ENCODE data around the gene SUCLG1. TPM values are rescaled to one million over a fixed set of nuclear protein-coding genes. Genes with fewer than 3 reads are reported as not detected.

Gene SUCLG1
- total RNA-seq, 1 experiment from 2014 or later, result 83.4 TPM

GRCh38 chr2:84456156-84456555, 2.9 kb downstream of the SUCLG1 start:
- H3K36me3 ChIP-seq (ENCODE audit: low read depth, low read length), result no peaks in the 10 kb centered on the region
- ATAC-seq (no peak), DNase-seq (no peak)
- H3K27ac ChIP-seq (ENCODE audit: low read length), result no peak overlapping the region
- H3K4me2 ChIP-seq (ENCODE audit: low read length), result no peak overlapping the region
- H4K20me1 ChIP-seq (ENCODE audit: low read length), result no peaks in the 10 kb centered on the region; the same call in 1 of the 2 replicates
- no peak overlapping the region for H3K4me3 ChIP-seq (ENCODE audit: low read length)
- H3K9me3 ChIP-seq (ENCODE audit: low read length), result no peaks in the 10 kb centered on the region
- TF ChIP-seq EZH2phosphoT487 (IDR thresholded peaks at IDR 0.05; ENCODE audit: borderline replicate concordance, low read length), result no peak
- TF ChIP-seq, protein P1, sequence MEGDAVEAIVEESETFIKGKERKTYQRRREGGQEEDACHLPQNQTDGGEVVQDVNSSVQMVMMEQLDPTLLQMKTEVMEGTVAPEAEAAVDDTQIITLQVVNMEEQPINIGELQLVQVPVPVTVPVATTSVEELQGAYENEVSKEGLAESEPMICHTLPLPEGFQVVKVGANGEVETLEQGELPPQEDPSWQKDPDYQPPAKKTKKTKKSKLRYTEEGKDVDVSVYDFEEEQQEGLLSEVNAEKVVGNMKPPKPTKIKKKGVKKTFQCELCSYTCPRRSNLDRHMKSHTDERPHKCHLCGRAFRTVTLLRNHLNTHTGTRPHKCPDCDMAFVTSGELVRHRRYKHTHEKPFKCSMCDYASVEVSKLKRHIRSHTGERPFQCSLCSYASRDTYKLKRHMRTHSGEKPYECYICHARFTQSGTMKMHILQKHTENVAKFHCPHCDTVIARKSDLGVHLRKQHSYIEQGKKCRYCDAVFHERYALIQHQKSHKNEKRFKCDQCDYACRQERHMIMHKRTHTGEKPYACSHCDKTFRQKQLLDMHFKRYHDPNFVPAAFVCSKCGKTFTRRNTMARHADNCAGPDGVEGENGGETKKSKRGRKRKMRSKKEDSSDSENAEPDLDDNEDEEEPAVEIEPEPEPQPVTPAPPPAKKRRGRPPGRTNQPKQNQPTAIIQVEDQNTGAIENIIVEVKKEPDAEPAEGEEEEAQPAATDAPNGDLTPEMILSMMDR (conservative IDR thresholded peaks at IDR 0.05; ENCODE audit: low read depth, low read length), result no peak
- intact Hi-C loops (cut with micrococcal nuclease), result no loop called here
- peaks cover 15% of the 10 kb centered on the region for H3K4me1 ChIP-seq (ENCODE audit: insufficient read depth, low read length)
- no peak overlapping the region for H3K9ac ChIP-seq (ENCODE audit: low read length)
- H3K79me2 ChIP-seq (ENCODE audit: low read length), result peaks cover 73% of the 10 kb centered on the region
- CTCF ChIA-PET, result no interaction called here
- no peaks in the 10 kb centered on the region for H3K9me2 ChIP-seq (replicated peaks; ENCODE audit: low read length)
- H3F3A ChIP-seq (ENCODE audit: low read length, unreplicated experiment), result no peaks in the 10 kb centered on the region
- no peak overlapping the region for H2AFZ ChIP-seq (ENCODE audit: low read length)
- H3K27me3 ChIP-seq (ENCODE audit: low read length), result no peaks in the 10 kb centered on the region
- POLR2A ChIA-PET (ENCODE audit: unreplicated experiment), result interaction anchor here (0.5 kb wide), 1 partner anchor 351 kb away, joined by 3 read pairs; no protein-coding TSS in a partner anchor
- no TSS peak for BruUV-seq (replicated peaks)

- Histone ChIP-seq H3K9ac (ENCODE audit: low read length) (no peak overlapping the region), H2AFZ (ENCODE audit: low read length) (no peak overlapping the region), H3K79me2 (ENCODE audit: low read length) (peaks cover 89% of the 10 kb centered on the region), H3K9me2 (replicated peaks; ENCODE audit: low read length) (no peaks in the 10 kb centered on the region), H3K4me3 (ENCODE audit: low read length) (no peak overlapping the region), H3K9me3 (ENCODE audit: low read length) (no peaks in the 10 kb centered on the region), H3K27me3 (ENCODE audit: low read length) (no peaks in the 10 kb centered on the region), H3F3A (ENCODE audit: low read length, unreplicated experiment) (no peaks in the 10 kb centered on the region), H3K4me2 (ENCODE audit: low read length) (no peak overlapping the region), H3K4me1 (ENCODE audit: insufficient read depth, low read length) (peaks cover 7% of the 10 kb centered on the region; the same call in 1 of the 2 replicates), H3K27ac (ENCODE audit: low read length) (no peak overlapping the region), H3K36me3 (ENCODE audit: low read depth, low read length) (no peaks in the 10 kb centered on the region), H4K20me1 (ENCODE audit: low read length) (no peaks in the 10 kb centered on the region; the same call in 1 of the 2 replicates)
- BruUV-seq (replicated peaks), result no TSS peak
- no peak for ATAC-seq
- POLR2A ChIA-PET (ENCODE audit: unreplicated experiment), result no interaction called here
- TF ChIP-seq EZH2phosphoT487 (IDR thresholded peaks at IDR 0.05; ENCODE audit: borderline replicate concordance, low read length), result no peak
- no peak for TF ChIP-seq EZH2 (IDR thresholded peaks at IDR 0.05; ENCODE audit: low read length, unreplicated experiment)
- TF ChIP-seq, protein P1 (conservative IDR thresholded peaks at IDR 0.05; ENCODE audit: low read depth, low read length), result no peak
- CTCF ChIA-PET, result no interaction called here
- intact Hi-C loops (cut with micrococcal nuclease), result no loop called here
- DNase-seq, result no peak
These were observed 4.5 kb downstream of the SUCLG1 start for GRCh38 chr2:84454581-84454980.

- peaks cover 3% of the 10 kb centered on the region; the same call in 1 of the 2 replicates for H3K4me1 ChIP-seq (ENCODE audit: insufficient read depth, low read length)
- H3K27ac ChIP-seq (ENCODE audit: low read length), result no peak overlapping the region
- ChIA-PET CTCF (no interaction called here), POLR2A (ENCODE audit: unreplicated experiment) (no interaction called here)
- intact Hi-C loops (cut with micrococcal nuclease), result no loop called here
- H3K9ac ChIP-seq (ENCODE audit: low read length), result no peak overlapping the region
- H3K4me2 ChIP-seq (ENCODE audit: low read length), result no peak overlapping the region
- TF ChIP-seq EZH2 (IDR thresholded peaks at IDR 0.05; ENCODE audit: low read length, unreplicated experiment) (no peak), EZH2phosphoT487 (IDR thresholded peaks at IDR 0.05; ENCODE audit: borderline replicate concordance, low read length) (no peak)
- TF ChIP-seq, protein P1 (conservative IDR thresholded peaks at IDR 0.05; ENCODE audit: low read depth, low read length), result no peak
- H3K36me3 ChIP-seq (ENCODE audit: low read depth, low read length), result no peaks in the 10 kb centered on the region; the same call in 1 of the 2 replicates
- H3F3A ChIP-seq (ENCODE audit: low read length, unreplicated experiment), result no peaks in the 10 kb centered on the region
- no peak overlapping the region for H3K4me3 ChIP-seq (ENCODE audit: low read length)
- no peak overlapping the region for H2AFZ ChIP-seq (ENCODE audit: low read length)
- no peaks in the 10 kb centered on the region for H4K20me1 ChIP-seq (ENCODE audit: low read length)
- H3K9me2 ChIP-seq (replicated peaks; ENCODE audit: low read length), result no peaks in the 10 kb centered on the region
- BruUV-seq (replicated peaks), result no TSS peak
- H3K27me3 ChIP-seq (ENCODE audit: low read length), result no peaks in the 10 kb centered on the region
- ATAC-seq, result no peak
- peaks cover 77% of the 10 kb centered on the region for H3K79me2 ChIP-seq (ENCODE audit: low read length)
- no peaks in the 10 kb centered on the region for H3K9me3 ChIP-seq (ENCODE audit: low read length)
- no peak for DNase-seq
These were observed 6.5 kb downstream of the SUCLG1 start for GRCh38 chr2:84452624-84453023.
